GM12872 (cell line): ENCODE results near the gene STEAP2.

Experiments
- CTCF ChIP-seq: IDR thresholded peaks from 3 replicates; pipeline ENCODE4 v1.5.1; 2011; ENCODE audit warnings: low read depth, mild to moderate bottlenecking, low read length, moderate library complexity; ENCODE audit not compliant: insufficient read depth

The STEAP2 gene

DNA sequence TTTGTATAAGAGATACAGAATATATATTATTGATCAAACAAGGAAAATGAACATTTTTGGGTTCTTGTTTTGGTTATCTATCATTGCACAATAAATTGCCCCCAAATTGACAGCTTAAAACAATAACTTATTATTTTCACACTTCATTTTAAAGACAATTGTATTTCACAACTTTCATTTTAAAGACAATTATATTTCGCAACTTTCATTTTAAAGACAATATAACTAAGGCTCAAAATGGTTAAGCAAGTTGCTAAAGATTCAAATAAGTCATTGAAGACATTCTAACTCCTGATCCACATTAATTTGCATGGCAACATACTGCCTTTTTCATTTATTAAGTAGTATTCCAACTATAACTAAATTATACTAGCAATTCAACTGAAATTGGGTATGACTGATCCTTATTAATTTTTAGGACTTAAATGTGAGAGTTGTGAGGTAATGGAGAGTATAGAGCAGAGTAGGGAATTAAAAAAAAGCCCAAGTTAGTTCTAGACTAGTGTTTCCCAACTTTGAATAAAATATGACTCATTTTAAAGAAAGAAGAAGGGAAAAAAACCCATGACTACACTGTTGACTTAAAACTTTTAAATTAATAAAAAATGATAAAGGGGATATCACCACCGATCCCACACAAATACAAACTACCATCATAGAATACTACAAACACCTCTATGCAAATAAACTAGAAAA is 9.9 kb upstream of the STEAP2 start:
- TF ChIP-seq CTCF: no peak

DNA sequence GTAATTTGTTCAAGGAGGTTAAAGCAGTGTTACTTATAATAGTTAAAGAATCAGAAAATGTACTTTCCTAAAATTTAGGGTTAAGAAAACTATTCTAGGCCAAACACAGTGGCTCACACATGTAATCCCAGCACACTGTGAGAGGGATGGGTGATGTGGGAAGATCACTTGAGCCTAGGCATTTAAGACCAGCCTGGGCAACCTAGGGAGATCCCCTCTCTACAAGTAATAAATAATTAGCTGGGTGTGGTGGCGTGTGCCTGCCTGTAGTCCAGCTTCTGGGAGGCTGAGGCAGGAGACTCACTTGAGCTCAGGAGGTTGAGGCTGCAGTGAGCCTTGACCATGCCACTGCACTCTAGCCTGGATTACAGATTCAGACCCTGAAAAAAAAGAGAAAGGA is 3.6 kb upstream of the STEAP2 start:
- TF ChIP-seq CTCF: no peak

DNA sequence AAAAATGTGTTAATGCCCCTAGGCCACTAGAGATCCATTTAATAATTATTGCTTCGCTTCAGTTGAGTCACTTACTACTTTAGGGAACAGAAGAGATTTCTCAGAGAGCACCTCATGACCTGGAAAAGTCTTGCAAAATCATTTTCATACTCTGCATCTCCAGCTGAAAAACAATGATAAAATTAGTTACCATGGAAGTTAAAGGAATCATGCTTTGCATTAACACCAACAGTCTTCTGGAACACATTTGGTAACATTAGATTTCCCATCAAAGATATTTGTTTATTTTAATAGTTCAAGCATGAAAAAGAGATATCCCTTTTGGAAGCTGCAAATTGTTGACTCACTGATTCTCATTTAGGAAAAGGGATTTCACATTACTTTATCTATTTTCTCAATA is 1.8 kb upstream of the STEAP2 start:
- no peak for TF ChIP-seq CTCF

GRCh38 chr7:90210475-90210874 is 1.1 kb upstream of the STEAP2 start:
- TF ChIP-seq CTCF: no peak

DNA sequence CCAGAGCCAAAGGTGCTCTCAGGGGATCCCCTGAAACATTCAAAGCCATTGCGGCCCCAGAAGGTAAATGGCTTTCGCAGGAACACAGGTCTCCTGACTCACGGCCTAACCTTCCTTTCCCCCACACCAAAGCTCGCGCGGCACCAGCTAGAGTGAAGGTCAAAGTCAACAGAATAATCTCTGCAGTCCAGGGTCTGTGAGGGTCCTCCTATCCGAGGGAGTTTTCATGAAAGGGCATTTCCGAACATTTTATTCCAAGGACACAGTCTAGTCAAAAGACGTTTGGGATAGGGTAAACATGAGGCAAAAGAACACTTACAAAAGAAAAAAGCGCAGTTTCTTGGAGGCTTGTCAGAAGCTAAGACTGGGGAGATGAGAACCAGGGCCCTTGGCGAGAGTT is 559 bp upstream of the STEAP2 start:
- no peak for TF ChIP-seq CTCF

DNA sequence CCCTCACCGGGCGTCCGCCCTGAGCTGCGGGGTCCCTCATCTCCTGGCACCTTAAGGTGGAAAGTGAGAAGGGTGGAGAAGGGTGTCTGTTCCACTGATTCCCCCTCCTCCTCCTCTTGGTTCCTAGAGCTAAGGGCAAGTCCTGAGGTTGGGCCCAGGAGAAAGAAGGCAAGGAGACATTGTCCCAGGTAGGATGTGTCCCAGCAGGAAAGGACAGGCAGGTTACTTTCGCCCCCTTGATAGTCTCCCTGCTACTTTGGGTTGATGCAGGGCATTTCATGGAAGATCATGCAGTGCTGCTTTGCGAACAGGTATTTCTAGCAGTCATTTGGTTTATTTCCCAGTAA is 582 bp downstream of the STEAP2 start:
- TF ChIP-seq CTCF: no peak

DNA sequence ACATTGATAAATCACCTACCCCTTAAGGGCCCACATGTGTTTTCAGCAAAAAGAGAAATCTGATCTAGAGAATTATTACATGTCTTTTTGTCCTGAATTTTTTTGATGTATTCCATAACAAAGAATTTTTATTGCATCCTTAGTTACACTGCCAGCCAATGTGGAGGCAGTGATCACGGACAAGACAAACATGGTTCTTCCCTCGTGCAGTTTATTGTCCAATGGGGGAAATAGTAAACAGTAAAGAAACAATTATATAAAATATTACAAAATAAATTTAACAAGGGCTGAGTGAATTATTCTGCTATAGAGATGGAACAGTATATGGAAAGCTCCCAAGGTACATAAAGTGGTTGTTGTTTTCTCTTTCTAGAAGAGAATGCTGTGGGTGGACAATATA is 2.0 kb downstream of the STEAP2 start:
- no peak for TF ChIP-seq CTCF
